ENCODE results near the gene DAPK2.
"Not testable (repeated sequence)": the region's sequence is repeated elsewhere in the genome, so short reads cannot be mapped to it uniquely, and the experiment has no call there.

Gene DAPK2

GRCh38 chr15:64090527-64090926 lies 44.2 kb upstream of the DAPK2 start:
- TF ChIP-seq POLR2A (IDR thresholded peaks at IDR 0.05; ENCODE audit: extremely low read depth, insufficient read length): no peak
- TF ChIP-seq CTCF (IDR thresholded peaks at IDR 0.05; ENCODE audit: low read depth, low read length): no peak
- TF ChIP-seq, protein P1, sequence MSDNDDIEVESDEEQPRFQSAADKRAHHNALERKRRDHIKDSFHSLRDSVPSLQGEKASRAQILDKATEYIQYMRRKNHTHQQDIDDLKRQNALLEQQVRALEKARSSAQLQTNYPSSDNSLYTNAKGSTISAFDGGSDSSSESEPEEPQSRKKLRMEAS (IDR thresholded peaks at IDR 0.05; ENCODE audit: low read depth, low read length): no peak
- no peak for TF ChIP-seq MYC (IDR thresholded peaks at IDR 0.05; ENCODE audit: low read depth, low read length)
- peak; percentile 63 for DNase-seq (ENCODE audit: low read depth)
- no peak overlapping the region for H3K4me3 ChIP-seq (ENCODE audit: low read depth, low read length)

- H3K4me3 ChIP-seq (ENCODE audit: low read depth, low read length): no peak overlapping the region
- peak; percentile 31 for DNase-seq (ENCODE audit: low read depth)
- no peak for TF ChIP-seq MYC (IDR thresholded peaks at IDR 0.05; ENCODE audit: low read depth, low read length)
- TF ChIP-seq, protein P1 (IDR thresholded peaks at IDR 0.05; ENCODE audit: low read depth, low read length): 0 out of 2 replicates have a peak, but pooled peaks have one; percentile 12
These were observed 43.4 kb upstream of the DAPK2 start for GRCh38 chr15:64089543-64090280.

- TF ChIP-seq CTCF (IDR thresholded peaks at IDR 0.05; ENCODE audit: low read depth, low read length) (no peak), MYC (IDR thresholded peaks at IDR 0.05; ENCODE audit: low read depth, low read length) (no peak), POLR2A (IDR thresholded peaks at IDR 0.05; ENCODE audit: extremely low read depth, insufficient read length) (no peak)
- TF ChIP-seq, protein P1 (IDR thresholded peaks at IDR 0.05; ENCODE audit: low read depth, low read length): no peak
- no peak for DNase-seq (ENCODE audit: low read depth)
- no peak overlapping the region for H3K4me3 ChIP-seq (ENCODE audit: low read depth, low read length)
These were observed 36.5 kb upstream of the DAPK2 start for GRCh38 chr15:64082757-64083156.

GRCh38 chr15:64073496-64073895 lies 27.2 kb upstream of the DAPK2 start:
- DNase-seq (ENCODE audit: low read depth); H3K4me3 ChIP-seq (ENCODE audit: low read depth, low read length): not testable (repeated sequence)

- no peak for TF ChIP-seq CTCF (IDR thresholded peaks at IDR 0.05; ENCODE audit: low read depth, low read length)
- no peak for TF ChIP-seq MYC (IDR thresholded peaks at IDR 0.05; ENCODE audit: low read depth, low read length)
- TF ChIP-seq, protein P1 (IDR thresholded peaks at IDR 0.05; ENCODE audit: low read depth, low read length): no peak
- TF ChIP-seq POLR2A (IDR thresholded peaks at IDR 0.05; ENCODE audit: extremely low read depth, insufficient read length): no peak
- no peak for DNase-seq (ENCODE audit: low read depth)
- no peak overlapping the region for H3K4me3 ChIP-seq (ENCODE audit: low read depth, low read length)
These were observed 26.5 kb upstream of the DAPK2 start for GRCh38 chr15:64072812-64073211.

- DNase-seq (ENCODE audit: low read depth): no peak
- TF ChIP-seq, protein P1 (IDR thresholded peaks at IDR 0.05; ENCODE audit: low read depth, low read length): no peak
- TF ChIP-seq MYC (IDR thresholded peaks at IDR 0.05; ENCODE audit: low read depth, low read length) (no peak), CTCF (IDR thresholded peaks at IDR 0.05; ENCODE audit: low read depth, low read length) (no peak)
- no peak overlapping the region for H3K4me3 ChIP-seq (ENCODE audit: low read depth, low read length)
These were observed 25.9 kb upstream of the DAPK2 start for GRCh38 chr15:64071931-64072765.
